ENCODE results near the gene TXNL4A. TPM values are rescaled to one million over a fixed set of nuclear protein-coding genes. Genes with fewer than 3 reads are reported as not detected.

TXNL4A gene
- total RNA-seq, 1 experiment from 2014 or later = 75.9 TPM

- Mint-ChIP-seq H3K36me3 (ENCODE audit: insufficient read depth, unreplicated experiment) (peaks cover 12% of the 10 kb centered on the region), H3K27ac (ENCODE audit: unreplicated experiment) (no peak overlapping the region), H3K4me1 (ENCODE audit: low read depth, unreplicated experiment) (no peaks in the 10 kb centered on the region), H3K9me3 (ENCODE audit: low read depth, unreplicated experiment) (peaks cover 13% of the 10 kb centered on the region), H3K27me3 (ENCODE audit: unreplicated experiment) (no peaks in the 10 kb centered on the region), H3K4me3 (ENCODE audit: low read depth, unreplicated experiment) (no peak overlapping the region)
- no TSS peak for BruUV-seq (replicated peaks)
- CTCF ChIA-PET = no interaction called here
- no peak for TF ChIP-seq CTCF (IDR thresholded peaks at IDR 0.05; ENCODE audit: unreplicated experiment)
- DNase-seq = no peak
- intact Hi-C loops (cut with micrococcal nuclease; ENCODE audit: unreplicated experiment) = no loop called here
Measured at GRCh38 chr18:79926715-79927606, 61.4 kb downstream of the TXNL4A start.

GRCh38 chr18:79926306-79926705, 62.1 kb downstream of the TXNL4A start:
- intact Hi-C loops (cut with micrococcal nuclease; ENCODE audit: unreplicated experiment) = no loop called here
- no peaks in the 10 kb centered on the region for H3K4me1 Mint-ChIP-seq (ENCODE audit: low read depth, unreplicated experiment)
- CTCF ChIA-PET = no interaction called here
- BruUV-seq (replicated peaks) = no TSS peak
- H3K27ac Mint-ChIP-seq (ENCODE audit: unreplicated experiment) = no peak overlapping the region
- no peak for DNase-seq
- peaks cover 11% of the 10 kb centered on the region for H3K9me3 Mint-ChIP-seq (ENCODE audit: low read depth, unreplicated experiment)
- H3K4me3 Mint-ChIP-seq (ENCODE audit: low read depth, unreplicated experiment) = no peak overlapping the region
- TF ChIP-seq CTCF (IDR thresholded peaks at IDR 0.05; ENCODE audit: unreplicated experiment) = no peak
- no peaks in the 10 kb centered on the region for H3K27me3 Mint-ChIP-seq (ENCODE audit: unreplicated experiment)
- peaks cover 12% of the 10 kb centered on the region for H3K36me3 Mint-ChIP-seq (ENCODE audit: insufficient read depth, unreplicated experiment)

GRCh38 chr18:79924814-79925731, 63.3 kb downstream of the TXNL4A start:
- intact Hi-C loops (cut with micrococcal nuclease; ENCODE audit: unreplicated experiment) = no loop called here
- no peak for DNase-seq
- no TSS peak for BruUV-seq (replicated peaks)
- CTCF ChIA-PET = no interaction called here
- peaks cover 9% of the 10 kb centered on the region for H3K9me3 Mint-ChIP-seq (ENCODE audit: low read depth, unreplicated experiment)
- H3K4me1 Mint-ChIP-seq (ENCODE audit: low read depth, unreplicated experiment) = no peaks in the 10 kb centered on the region
- no peak overlapping the region for H3K4me3 Mint-ChIP-seq (ENCODE audit: low read depth, unreplicated experiment)
- H3K36me3 Mint-ChIP-seq (ENCODE audit: insufficient read depth, unreplicated experiment) = peaks cover 12% of the 10 kb centered on the region
- no peak for TF ChIP-seq CTCF (IDR thresholded peaks at IDR 0.05; ENCODE audit: unreplicated experiment)
- no peaks in the 10 kb centered on the region for H3K27me3 Mint-ChIP-seq (ENCODE audit: unreplicated experiment)
- H3K27ac Mint-ChIP-seq (ENCODE audit: unreplicated experiment) = no peak overlapping the region

- Mint-ChIP-seq H3K4me3 (ENCODE audit: low read depth, unreplicated experiment) (no peak overlapping the region), H3K36me3 (ENCODE audit: insufficient read depth, unreplicated experiment) (peaks cover 14% of the 10 kb centered on the region), H3K27ac (ENCODE audit: unreplicated experiment) (no peak overlapping the region), H3K4me1 (ENCODE audit: low read depth, unreplicated experiment) (no peaks in the 10 kb centered on the region), H3K27me3 (ENCODE audit: unreplicated experiment) (no peaks in the 10 kb centered on the region), H3K9me3 (ENCODE audit: low read depth, unreplicated experiment) (peaks cover 5% of the 10 kb centered on the region)
- no peak for TF ChIP-seq CTCF (IDR thresholded peaks at IDR 0.05; ENCODE audit: unreplicated experiment)
- CTCF ChIA-PET = no interaction called here
- DNase-seq = no peak
- intact Hi-C loops (cut with micrococcal nuclease; ENCODE audit: unreplicated experiment) = no loop called here
- BruUV-seq (replicated peaks) = no TSS peak
Measured at GRCh38 chr18:79923896-79924585, 64.3 kb downstream of the TXNL4A start.
